Stomach (tissue), 4 donors: ENCODE data around the gene HMGXB3.

Experiments used
- CTCF ChIP-seq, 7 experiments: fragments of 450-650 bp in 4 of 7; fragments of 200-600 bp in 3 of 7; sonication (generic) in 3 of 7; IDR thresholded peaks; one replicate each; pipeline ENCODE4 v1.5.1; 2016 to 2019; ENCODE audit warnings: antibody characterized with exemption in 7 of 7, control low read depth in 2 of 7, mild to moderate bottlenecking in 1 of 7
- EP300 ChIP-seq: sonication (generic); formaldehyde crosslinking; IDR thresholded peaks from one replicate; pipeline ENCODE4 v1.6.1; 2017; ENCODE audit warnings: antibody characterized with exemption
- POLR2A ChIP-seq, 4 donors: fragments of 450-650 bp; IDR thresholded peaks; one replicate each; pipeline ENCODE4 v1.6.1; 2016; ENCODE audit warnings: antibody characterized with exemption in 4 of 4, control low read depth in 2 of 4, mild to moderate bottlenecking in 1 of 4, moderate library complexity in 1 of 4
- POLR2AphosphoS5 ChIP-seq, 3 donors: sonication (generic); formaldehyde crosslinking; IDR thresholded peaks; one replicate each; pipeline ENCODE4 v1.6.1; 2016; ENCODE audit warnings: antibody characterized with exemption in 3 of 3

DNA sequence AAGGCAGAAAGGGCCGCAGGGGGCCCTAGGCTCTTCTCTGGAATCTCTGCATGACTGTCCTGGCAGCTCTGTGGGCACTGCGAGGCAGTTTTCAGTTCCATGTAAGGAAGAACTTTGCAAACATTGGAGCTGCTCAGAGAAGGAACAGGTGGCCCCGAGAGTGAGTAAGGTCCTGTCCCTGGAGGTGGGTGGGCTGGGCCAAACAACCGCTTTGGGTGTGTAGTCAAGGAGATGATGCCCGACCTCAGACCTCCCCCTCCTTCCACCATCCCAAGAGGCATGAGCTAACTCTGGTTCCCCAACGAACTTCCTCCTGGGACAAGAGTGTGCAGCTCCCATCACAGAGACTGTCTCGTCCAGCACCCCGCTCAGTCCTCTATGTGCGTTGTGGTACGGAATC, 65.3 kb downstream of the HMGXB3 start:
- TF ChIP-seq CTCF (IDR thresholded peaks at IDR 0.05) (no peak), POLR2AphosphoS5 (IDR thresholded peaks at IDR 0.05) (no peak), POLR2A (IDR thresholded peaks at IDR 0.05) (no peak), EP300 (no peak)
